Fibroblast of villous mesenchyme (primary cell): ENCODE data around the gene AOC1. TPM values are rescaled to one million over a fixed set of nuclear protein-coding genes. Genes with fewer than 3 reads are reported as not detected.
"Not testable (repeated sequence)": the region's sequence is repeated elsewhere in the genome, so short reads cannot be mapped to it uniquely, and the experiment has no call there.

Source experiments
- DNase-seq: peaks from one replicate; pipeline ENCODE4 v3.0.0-alpha.2; 2010; ENCODE audit warnings: low read depth
- H3K4me3 ChIP-seq: 2 replicates; pipeline ENCODE4 v1.5.1; 2011; ENCODE audit warnings: low read depth, mild to moderate bottlenecking, low read length
- CTCF ChIP-seq: IDR thresholded peaks from 2 replicates; pipeline ENCODE4 v1.5.1; 2012; ENCODE audit warnings: low read depth, mild to moderate bottlenecking, low read length; ENCODE audit not compliant: insufficient read depth
- total RNA-seq: library from RNA; depleted of rRNA; stranded (reverse); fragments of >200 nt; gene quantifications from 2 replicates; pipeline ENCODE4 v1.2.3, GENCODE V29; 2012

The AOC1 gene
- total RNA-seq = not detected in 2 replicates

GRCh38 chr7:150852371-150852905 lies at the start of gene AOC1:
Gene AOC1 (plus strand): TSS chr7:150852517. CDS start chr7:150856471, 3,954 bp downstream.
- no peak within 1 kb of the TSS for H3K4me3 ChIP-seq
- TF ChIP-seq CTCF = no peak
- DNase-seq = no peak

GRCh38 chr7:150803161-150803860 lies 49.0 kb upstream of the AOC1 start:
- TF ChIP-seq CTCF = no peak
- no peak overlapping the region for H3K4me3 ChIP-seq
- no peak for DNase-seq

GRCh38 chr7:150804802-150805201 lies 47.5 kb upstream of the AOC1 start:
- no peak for DNase-seq
- H3K4me3 ChIP-seq = no peak overlapping the region
- no peak for TF ChIP-seq CTCF

GRCh38 chr7:150805864-150806263 lies 46.5 kb upstream of the AOC1 start:
- H3K4me3 ChIP-seq = no peak overlapping the region
- no peak for TF ChIP-seq CTCF
- DNase-seq = no peak

GRCh38 chr7:150806454-150806853 lies 45.9 kb upstream of the AOC1 start:
- no peak for TF ChIP-seq CTCF
- DNase-seq = no peak
- H3K4me3 ChIP-seq = no peak overlapping the region

- no peak for TF ChIP-seq CTCF
- no peak for DNase-seq
- no peak overlapping the region for H3K4me3 ChIP-seq
These were observed 45.5 kb upstream of the AOC1 start for GRCh38 chr7:150806863-150807262.

GRCh38 chr7:150807616-150808438 lies 44.5 kb upstream of the AOC1 start:
- DNase-seq, H3K4me3 ChIP-seq: not testable (repeated sequence)
